Esophagus (tissue), 2 donors: ENCODE measurements around the gene CCDC86. TPM values are rescaled to one million over a fixed set of nuclear protein-coding genes. Genes with fewer than 3 reads are reported as not detected.
"Not testable (repeated sequence)": the region's sequence is repeated elsewhere in the genome, so short reads cannot be mapped to it uniquely, and the experiment has no call there.

ENCODE experiments used
- H3K27ac ChIP-seq, 2 donors: one replicate each; pipeline ENCODE4 v1.5.1; 2013; ENCODE audit warnings: low read depth in 2 of 2, mild to moderate bottlenecking in 2 of 2, inconsistent platforms in 1 of 2, low read length in 1 of 2, moderate library complexity in 1 of 2
- H3K27me3 ChIP-seq, 2 donors: one replicate each; pipeline ENCODE4 v1.6.1; 2013; ENCODE audit warnings: low read length in 2 of 2, control low read depth in 1 of 2, mild to moderate bottlenecking in 1 of 2; ENCODE audit not compliant: insufficient read depth in 2 of 2, control insufficient read depth in 1 of 2
- H3K36me3 ChIP-seq, 2 donors: one replicate each; pipeline ENCODE4 v1.6.1; 2013; ENCODE audit warnings: low read length in 1 of 2; ENCODE audit not compliant: control insufficient read depth in 2 of 2, insufficient read depth in 2 of 2
- H3K4me1 ChIP-seq, 2 donors: one replicate each; pipeline ENCODE4 v1.6.1; 2013; ENCODE audit warnings: low read length in 1 of 2; ENCODE audit not compliant: control insufficient read depth in 2 of 2, insufficient read depth in 2 of 2
- H3K4me3 ChIP-seq, 2 donors: one replicate each; pipeline ENCODE4 v1.5.1; 2013; ENCODE audit warnings: low read length in 2 of 2, mild to moderate bottlenecking in 2 of 2, low read depth in 1 of 2, moderate library complexity in 1 of 2
- H3K9me3 ChIP-seq, 2 donors: one replicate each; pipeline ENCODE4 v1.6.1; 2013; ENCODE audit warnings: mild to moderate bottlenecking in 2 of 2, low read depth in 1 of 2, low read length in 1 of 2, moderate library complexity in 1 of 2; ENCODE audit not compliant: control insufficient read depth in 2 of 2, insufficient read depth in 1 of 2
- WGBS, 2 donors: extraction: QIAGEN DNeasy Blood & Tissue Kit; methylation state at CpG; one replicate each; pipeline ENCODE4 v1.1.7; 2013; 5-methylcytosine and 5-hydroxymethylcytosine counted together
- polyA plus RNA-seq, 2 donors: library from polyadenylated mRNA; stranded (reverse); fragments of 200-250 nt; gene quantifications; one replicate each; pipeline ENCODE4 v1.2.3, GENCODE V29; 2013
- donor health status: healthy with polysubstance abuse.
- donor health status: Bipolar disorder and iron deficiency.

Gene CCDC86
- polyA plus RNA-seq, 2 donors = 9.3 to 18.6 TPM

GRCh38 chr11:60810151-60810550 lies 31.8 kb upstream of the CCDC86 start:
- H3K4me3 ChIP-seq = no peak overlapping the region
- no peaks in the 10 kb centered on the region for H3K36me3 ChIP-seq
- H3K4me1 ChIP-seq = no peaks in the 10 kb centered on the region
- H3K9me3 ChIP-seq = no peaks in the 10 kb centered on the region
- H3K27me3 ChIP-seq = no peaks in the 10 kb centered on the region
- H3K27ac ChIP-seq = no peak overlapping the region
- 93 to 100% methylated on average over 4 of the region's 4 CpGs for WGBS, 2 donors

GRCh38 chr11:60810569-60810968 lies 31.3 kb upstream of the CCDC86 start:
- 45 to 52% methylated on average over 8 of the region's 8 CpGs for WGBS, 2 donors
- Histone ChIP-seq H3K36me3 (no peaks in the 10 kb centered on the region), H3K27me3 (no peaks in the 10 kb centered on the region), H3K27ac (no peak overlapping the region), H3K4me3 (no peak overlapping the region), H3K4me1 (no peaks in the 10 kb centered on the region), H3K9me3 (no peaks in the 10 kb centered on the region)

DNA sequence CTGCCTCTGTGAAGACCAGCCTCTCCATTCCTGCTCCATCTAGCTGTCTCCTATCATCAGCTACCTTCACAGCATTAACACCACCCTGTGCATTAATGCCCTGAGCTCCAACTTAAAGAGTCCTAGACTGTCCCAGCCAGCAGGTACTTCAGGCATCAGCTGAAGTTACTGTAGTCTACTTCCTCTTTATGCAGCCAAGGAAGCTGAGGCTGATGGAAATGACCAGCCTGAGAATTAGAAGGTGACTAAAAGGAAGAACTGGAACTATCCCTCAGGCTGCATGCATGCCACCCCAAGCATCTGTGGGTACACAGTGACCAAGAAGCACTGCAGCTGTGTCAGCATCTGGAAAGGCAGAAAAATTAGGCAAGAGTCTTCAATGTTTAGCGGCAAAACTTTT lies 28.6 kb upstream of the CCDC86 start:
- 87 to 95% methylated on average over 1 of the region's 1 CpG for WGBS, 2 donors
- Histone ChIP-seq H3K4me3 (no peak overlapping the region), H3K27ac (no peak overlapping the region), H3K27me3 (no peaks in the 10 kb centered on the region), H3K9me3 (peaks cover 0 to 5% of the 10 kb centered on the region in 2 donors), H3K36me3 (no peaks in the 10 kb centered on the region), H3K4me1 (no peaks in the 10 kb centered on the region)

- H3K27me3 ChIP-seq = no peaks in the 10 kb centered on the region
- H3K9me3 ChIP-seq = peaks cover 0 to 5% of the 10 kb centered on the region in 2 donors
- H3K27ac ChIP-seq = no peak overlapping the region
- H3K36me3 ChIP-seq = no peaks in the 10 kb centered on the region
- no peaks in the 10 kb centered on the region for H3K4me1 ChIP-seq
- 89 to 94% methylated on average over 2 of the region's 2 CpGs for WGBS, 2 donors
- no peak overlapping the region for H3K4me3 ChIP-seq
Measured at GRCh38 chr11:60814112-60814511, 27.8 kb upstream of the CCDC86 start.

- Histone ChIP-seq H3K4me3 (no peak overlapping the region), H3K27ac (no peak overlapping the region), H3K36me3 (no peaks in the 10 kb centered on the region), H3K27me3 (no peaks in the 10 kb centered on the region), H3K4me1 (no peaks in the 10 kb centered on the region), H3K9me3 (peaks cover 0 to 5% of the 10 kb centered on the region in 2 donors)
- 91 to 92% methylated on average over 2 of the region's 2 CpGs for WGBS, 2 donors
Measured at GRCh38 chr11:60816590-60817157, 25.2 kb upstream of the CCDC86 start.

DNA sequence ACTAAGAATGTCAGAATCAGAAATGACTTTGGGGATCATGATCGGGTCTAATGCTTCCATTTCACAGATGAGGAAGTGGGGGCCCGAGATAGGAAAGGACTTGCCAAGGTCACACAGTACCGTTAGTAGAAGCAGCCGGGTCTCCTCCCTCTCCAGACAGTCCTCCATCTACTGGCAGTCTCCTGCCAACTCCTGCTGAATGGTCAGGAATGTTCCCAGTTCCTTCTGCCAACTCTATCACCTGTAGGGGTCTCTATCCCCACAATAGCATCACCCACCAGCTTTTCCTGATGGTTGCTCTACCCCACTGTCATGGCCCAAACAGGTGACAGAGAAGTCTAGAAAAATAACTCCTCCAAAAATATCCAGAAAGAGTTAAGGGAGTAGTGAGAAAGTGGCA lies 23.9 kb upstream of the CCDC86 start:
- no peaks in the 10 kb centered on the region for H3K27me3 ChIP-seq
- peaks cover 0 to 5% of the 10 kb centered on the region in 2 donors for H3K9me3 ChIP-seq
- no peaks in the 10 kb centered on the region for H3K36me3 ChIP-seq
- H3K4me3 ChIP-seq = no peak overlapping the region
- WGBS, 2 donors = 74 to 77% methylated on average over 4 of the region's 4 CpGs
- H3K4me1 ChIP-seq = no peaks in the 10 kb centered on the region
- H3K27ac ChIP-seq = no peak overlapping the region

DNA sequence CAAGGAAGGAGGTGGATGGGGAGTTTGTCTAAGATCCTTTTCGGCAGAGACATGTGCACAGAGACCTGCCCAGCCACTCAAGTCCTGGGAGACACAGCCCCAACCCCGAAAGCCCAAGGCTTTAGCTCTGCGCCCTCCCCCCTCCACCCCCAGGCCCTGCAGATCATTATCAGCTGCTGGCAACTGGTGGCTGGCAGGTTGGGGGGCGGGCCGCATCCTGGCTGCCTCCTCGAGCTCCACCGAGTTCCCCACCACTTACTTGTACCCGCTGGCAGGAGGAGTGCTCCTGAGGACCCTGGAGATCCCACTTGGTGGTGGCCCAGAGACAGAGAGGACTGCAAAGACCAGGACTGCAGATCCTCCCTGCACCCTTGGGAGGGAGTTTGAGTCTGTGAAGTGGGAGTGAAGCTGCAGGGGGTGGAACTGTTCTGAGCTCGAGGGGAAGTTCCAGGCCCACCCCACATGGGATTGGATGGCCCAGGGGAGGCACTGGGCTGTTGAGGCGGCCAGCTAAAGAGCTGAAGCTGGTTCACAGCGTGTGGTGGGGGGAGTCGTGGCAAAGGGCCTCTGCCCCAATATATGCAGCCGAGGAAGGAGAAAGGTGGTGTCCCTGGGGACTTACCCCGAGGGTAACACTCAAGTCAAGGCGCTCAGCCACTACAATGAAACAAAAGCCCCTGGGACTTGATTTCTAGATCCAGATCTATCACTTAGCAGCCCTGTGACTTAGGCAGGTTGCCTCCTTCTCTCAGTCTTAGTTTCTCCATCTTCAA lies 19.9 kb upstream of the CCDC86 start:
- no peaks in the 10 kb centered on the region for H3K27me3 ChIP-seq
- H3K9me3 ChIP-seq = peaks cover 0 to 1% of the 10 kb centered on the region in 2 donors
- H3K36me3 ChIP-seq = no peaks in the 10 kb centered on the region
- WGBS, 2 donors = 65 to 66% methylated on average over 15 of the region's 15 CpGs
- H3K4me1 ChIP-seq = no peaks in the 10 kb centered on the region
- H3K4me3 ChIP-seq = no peak overlapping the region
- H3K27ac ChIP-seq = no peak overlapping the region

DNA sequence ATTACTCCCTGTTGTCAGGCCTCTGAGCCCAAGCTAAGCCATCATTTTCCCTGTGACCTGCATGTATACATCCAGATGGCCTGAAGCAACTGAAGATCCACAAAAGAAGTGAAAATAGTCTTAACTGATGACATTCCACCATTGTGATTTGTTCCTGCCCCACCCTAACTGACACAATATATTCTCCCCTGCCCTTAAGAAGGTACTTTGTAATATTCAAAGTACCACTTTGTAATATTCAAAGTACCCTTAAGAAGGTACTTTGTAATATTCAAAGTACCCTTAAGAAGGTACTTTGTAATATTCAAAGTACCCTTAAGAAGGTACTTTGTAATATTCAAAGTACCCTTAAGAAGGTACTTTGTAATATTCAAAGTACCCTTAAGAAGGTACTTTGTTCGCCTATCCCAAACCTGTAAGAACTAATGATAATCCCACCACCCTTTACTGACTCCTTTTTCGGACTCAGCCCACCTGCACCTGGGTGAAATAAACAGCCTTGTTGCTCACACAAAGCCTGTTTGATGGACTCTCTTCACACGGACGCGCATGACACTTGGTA lies 18.1 kb upstream of the CCDC86 start:
- H3K27ac ChIP-seq, H3K9me3 ChIP-seq, H3K27me3 ChIP-seq, H3K4me1 ChIP-seq, H3K4me3 ChIP-seq, H3K36me3 ChIP-seq: not testable (repeated sequence)
- WGBS, 2 donors = 90 to 92% methylated on average over 5 of the region's 5 CpGs

- H3K27me3 ChIP-seq = no peaks in the 10 kb centered on the region
- no peaks in the 10 kb centered on the region for H3K4me1 ChIP-seq
- H3K9me3 ChIP-seq = no peaks in the 10 kb centered on the region
- no peaks in the 10 kb centered on the region for H3K36me3 ChIP-seq
- 75 to 78% methylated on average over 5 of the region's 5 CpGs for WGBS, 2 donors
- H3K4me3 ChIP-seq = no peak overlapping the region
- no peak overlapping the region for H3K27ac ChIP-seq
Measured at GRCh38 chr11:60825118-60825517, 16.8 kb upstream of the CCDC86 start.

DNA sequence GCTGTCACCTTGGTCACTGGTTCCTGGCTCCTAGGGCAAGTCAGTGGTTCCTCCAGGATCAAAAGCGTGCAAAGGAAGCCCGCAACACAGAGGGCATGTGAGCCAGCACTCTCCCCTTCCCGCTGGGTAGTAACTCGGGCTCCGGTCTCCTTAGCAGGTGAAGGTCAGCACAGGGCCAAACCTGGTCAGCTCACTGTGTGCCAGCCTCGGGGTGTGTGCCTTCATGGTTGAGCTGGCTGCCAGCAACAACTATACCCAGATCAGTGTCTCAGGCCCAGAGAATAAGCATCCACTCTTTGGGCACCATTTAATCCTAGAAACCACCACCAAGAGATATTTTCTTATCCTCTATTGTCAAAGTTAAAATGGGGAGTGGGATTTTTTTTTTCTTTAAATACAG lies 16.1 kb upstream of the CCDC86 start:
- no peak overlapping the region for H3K4me3 ChIP-seq
- H3K27me3 ChIP-seq = no peaks in the 10 kb centered on the region
- 65 to 80% methylated on average over 5 to 6 of the region's 6 CpGs for WGBS, 2 donors
- no peak overlapping the region for H3K27ac ChIP-seq
- no peaks in the 10 kb centered on the region for H3K36me3 ChIP-seq
- no peaks in the 10 kb centered on the region for H3K4me1 ChIP-seq
- no peaks in the 10 kb centered on the region for H3K9me3 ChIP-seq
